ENCODE measurements around the gene MTFMT. TPM values are rescaled to one million over a fixed set of nuclear protein-coding genes. Genes with fewer than 3 reads are reported as not detected.

MTFMT gene
- total and polyA plus RNA-seq, 4 experiments from 2014 or later, result 15.2 to 22.6 (median 19.0) TPM

GRCh38 chr15:65067317-65067644, 37.8 kb upstream of the MTFMT start:
- Mint-ChIP-seq H3K27ac (no peak overlapping the region), H3K9me3 (no peaks in the 10 kb centered on the region), H3K36me3 (no peaks in the 10 kb centered on the region), H3K27me3 (peaks cover 23 to 32% of the 10 kb centered on the region in 2 donors), H3K4me3 (peak overlapping the region in 4 of 8 donors; percentile 48 to 57 (median 53)), H3K4me1 (peaks cover 0 to 10% (median 4%) of the 10 kb centered on the region in 4 donors)
- CTCF ChIA-PET (ENCODE audit: partially characterized antibody), result no interaction called here
- no peaks in the 10 kb centered on the region for H3K9me3 ChIP-seq (ENCODE audit: control insufficient read depth in 1 of 2, low read length in 2 of 2)
- POLR2A ChIA-PET (ENCODE audit: partially characterized antibody), result no interaction called here
- H3K27ac ChIP-seq (ENCODE audit: low read depth, low read length), result no peak overlapping the region
- DNase-seq, result no peak
- intact Hi-C loops (cut with micrococcal nuclease), result no loop called here
- no peaks in the 10 kb centered on the region for H3K36me3 ChIP-seq (ENCODE audit: insufficient read depth, low read length)
- H3K27me3 ChIP-seq (ENCODE audit: insufficient read depth, low read length), result peaks cover 10% of the 10 kb centered on the region
- H3K4me3 ChIP-seq (ENCODE audit: low read length in 2 of 2), result no peak overlapping the region
- no peaks in the 10 kb centered on the region for H3K4me1 ChIP-seq (ENCODE audit: insufficient read depth, low read length)

- H3K4me1 ChIP-seq (ENCODE audit: insufficient read depth, low read length), result no peaks in the 10 kb centered on the region
- H3K4me3 ChIP-seq (ENCODE audit: low read length in 2 of 2), result no peak overlapping the region
- H3K27me3 ChIP-seq (ENCODE audit: insufficient read depth, low read length), result peaks cover 10% of the 10 kb centered on the region
- Mint-ChIP-seq H3K4me1 (peaks cover 0 to 10% (median 4%) of the 10 kb centered on the region in 4 donors), H3K27ac (no peak overlapping the region), H3K27me3 (peaks cover 23 to 34% of the 10 kb centered on the region in 2 donors), H3K4me3 (peak overlapping the region in 4 of 8 donors; percentile 48 to 57 (median 53)), H3K36me3 (no peaks in the 10 kb centered on the region), H3K9me3 (no peaks in the 10 kb centered on the region)
- intact Hi-C loops (cut with micrococcal nuclease), result no loop called here
- no peaks in the 10 kb centered on the region for H3K9me3 ChIP-seq (ENCODE audit: control insufficient read depth in 1 of 2, low read length in 2 of 2)
- ChIA-PET POLR2A (ENCODE audit: partially characterized antibody) (no interaction called here), CTCF (ENCODE audit: partially characterized antibody) (no interaction called here)
- no peaks in the 10 kb centered on the region for H3K36me3 ChIP-seq (ENCODE audit: insufficient read depth, low read length)
- H3K27ac ChIP-seq (ENCODE audit: low read depth, low read length), result no peak overlapping the region
- no peak for DNase-seq
Measured at GRCh38 chr15:65066635-65067316, 37.3 kb upstream of the MTFMT start.

GRCh38 chr15:65066001-65066634, 36.7 kb upstream of the MTFMT start:
- CTCF ChIA-PET (ENCODE audit: partially characterized antibody), result no interaction called here
- no peak overlapping the region for H3K4me3 Mint-ChIP-seq

DNA sequence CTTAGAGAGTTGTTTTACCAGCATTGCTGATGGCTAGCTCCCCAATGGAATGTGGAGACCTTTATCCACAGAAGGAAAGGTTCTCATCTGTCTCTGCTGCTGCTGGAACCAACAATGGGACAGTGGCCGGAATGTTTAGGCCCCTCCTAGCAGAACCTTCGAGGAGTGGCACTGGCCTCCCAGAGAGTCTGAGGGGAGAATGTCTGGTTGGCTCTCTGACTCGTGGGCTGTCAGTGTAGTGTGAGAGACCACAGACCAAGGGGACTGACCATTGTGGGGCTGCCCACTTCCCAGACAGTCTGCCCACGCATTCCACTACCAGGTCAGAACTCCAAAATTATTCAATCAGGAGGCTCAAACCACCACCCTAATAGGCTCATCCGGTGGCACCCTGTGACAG, 33.3 kb upstream of the MTFMT start:
- ChIA-PET POLR2A (ENCODE audit: partially characterized antibody) (no interaction called here), CTCF (ENCODE audit: partially characterized antibody) (interaction anchor here (1.0 to 1.7 kb wide), 2 partner anchors 15 to 37 kb away, joined by 3 read pairs; no protein-coding TSS in a partner anchor)
- H3K4me3 Mint-ChIP-seq, result no peak overlapping the region
- Histone ChIP-seq H3K36me3 (ENCODE audit: insufficient read depth, low read length) (no peaks in the 10 kb centered on the region), H3K4me3 (ENCODE audit: low read length in 2 of 2) (no peak overlapping the region), H3K27ac (ENCODE audit: low read depth, low read length) (no peak overlapping the region), H3K27me3 (ENCODE audit: insufficient read depth, low read length) (peaks cover 13% of the 10 kb centered on the region), H3K9me3 (ENCODE audit: control insufficient read depth in 1 of 2, low read length in 2 of 2) (no peaks in the 10 kb centered on the region), H3K4me1 (ENCODE audit: insufficient read depth, low read length) (no peaks in the 10 kb centered on the region)
- no peaks in the 10 kb centered on the region for H3K36me3 Mint-ChIP-seq
- intact Hi-C loops (cut with micrococcal nuclease), result no loop called here
- H3K9me3 Mint-ChIP-seq, result peaks cover 0 to 6% (median under 1%) of the 10 kb centered on the region in 8 donors
- no peak overlapping the region for H3K27ac Mint-ChIP-seq
- H3K27me3 Mint-ChIP-seq, result peaks cover 21 to 25% of the 10 kb centered on the region in 2 donors
- DNase-seq, result no peak
- H3K4me1 Mint-ChIP-seq, result peaks cover 0 to 5% (median 3%) of the 10 kb centered on the region in 4 donors

More at GRCh38 chr15:65066001-65066634, 36.7 kb upstream of the MTFMT start:
- Histone ChIP-seq H3K27ac (ENCODE audit: low read depth, low read length) (no peak overlapping the region), H3K4me3 (ENCODE audit: low read length in 2 of 2) (no peak overlapping the region), H3K9me3 (ENCODE audit: control insufficient read depth in 1 of 2, low read length in 2 of 2) (no peaks in the 10 kb centered on the region), H3K36me3 (ENCODE audit: insufficient read depth, low read length) (no peaks in the 10 kb centered on the region), H3K27me3 (ENCODE audit: insufficient read depth, low read length) (peaks cover 10% of the 10 kb centered on the region), H3K4me1 (ENCODE audit: insufficient read depth, low read length) (no peaks in the 10 kb centered on the region)
- DNase-seq, result no peak
- H3K36me3 Mint-ChIP-seq, result no peaks in the 10 kb centered on the region
- POLR2A ChIA-PET (ENCODE audit: partially characterized antibody), result no interaction called here
- no peak overlapping the region for H3K27ac Mint-ChIP-seq
- no peaks in the 10 kb centered on the region for H3K9me3 Mint-ChIP-seq
- H3K4me1 Mint-ChIP-seq, result peaks cover 0 to 10% (median 4%) of the 10 kb centered on the region in 4 donors
- intact Hi-C loops (cut with micrococcal nuclease), result no loop called here
- peaks cover 23 to 34% of the 10 kb centered on the region in 2 donors for H3K27me3 Mint-ChIP-seq

GRCh38 chr15:65062061-65062460, 32.6 kb upstream of the MTFMT start:
- Histone ChIP-seq H3K27me3 (ENCODE audit: insufficient read depth, low read length) (peaks cover 13% of the 10 kb centered on the region), H3K27ac (ENCODE audit: low read depth, low read length) (no peak overlapping the region), H3K9me3 (ENCODE audit: control insufficient read depth in 1 of 2, low read length in 2 of 2) (no peaks in the 10 kb centered on the region), H3K4me1 (ENCODE audit: insufficient read depth, low read length) (no peaks in the 10 kb centered on the region), H3K36me3 (ENCODE audit: insufficient read depth, low read length) (no peaks in the 10 kb centered on the region), H3K4me3 (ENCODE audit: low read length in 2 of 2) (no peak overlapping the region)
- Mint-ChIP-seq H3K4me3 (no peak overlapping the region), H3K27me3 (peaks cover 17 to 21% of the 10 kb centered on the region in 2 donors), H3K9me3 (peaks cover 0 to 6% (median under 1%) of the 10 kb centered on the region in 8 donors), H3K4me1 (peaks cover 0 to 1% (median 0%) of the 10 kb centered on the region in 4 donors), H3K27ac (no peak overlapping the region), H3K36me3 (no peaks in the 10 kb centered on the region)
- DNase-seq, result no peak
- ChIA-PET POLR2A (ENCODE audit: partially characterized antibody) (no interaction called here), CTCF (ENCODE audit: partially characterized antibody) (interaction anchor here (1.2 to 1.7 kb wide), 2 partner anchors 16 to 28 kb away, joined by 3 to 4 read pairs; no protein-coding TSS in a partner anchor)
- intact Hi-C loops (cut with micrococcal nuclease), result no loop called here

GRCh38 chr15:65060641-65061397, 31.4 kb upstream of the MTFMT start:
- H3K36me3 Mint-ChIP-seq, result no peaks in the 10 kb centered on the region
- Histone ChIP-seq H3K27ac (ENCODE audit: low read depth, low read length) (no peak overlapping the region), H3K27me3 (ENCODE audit: insufficient read depth, low read length) (peaks cover 13% of the 10 kb centered on the region), H3K4me3 (ENCODE audit: low read length in 2 of 2) (no peak overlapping the region), H3K4me1 (ENCODE audit: insufficient read depth, low read length) (no peaks in the 10 kb centered on the region), H3K36me3 (ENCODE audit: insufficient read depth, low read length) (no peaks in the 10 kb centered on the region), H3K9me3 (ENCODE audit: control insufficient read depth in 1 of 2, low read length in 2 of 2) (no peaks in the 10 kb centered on the region)
- H3K4me1 Mint-ChIP-seq, result no peaks in the 10 kb centered on the region
- H3K27me3 Mint-ChIP-seq, result peaks cover 8 to 15% of the 10 kb centered on the region in 2 donors
- H3K9me3 Mint-ChIP-seq, result peaks cover 0 to 6% (median under 1%) of the 10 kb centered on the region in 8 donors
- no peak overlapping the region for H3K27ac Mint-ChIP-seq
- DNase-seq, result no peak
- no peak overlapping the region for H3K4me3 Mint-ChIP-seq
- intact Hi-C loops (cut with micrococcal nuclease), result no loop called here
- ChIA-PET POLR2A (ENCODE audit: partially characterized antibody) (no interaction called here), CTCF (ENCODE audit: partially characterized antibody) (interaction anchor here (1.2 to 1.7 kb wide), 2 partner anchors 17 to 27 kb away, joined by 3 to 4 read pairs; no protein-coding TSS in a partner anchor)

GRCh38 chr15:65059931-65060596, 30.6 kb upstream of the MTFMT start:
- Histone ChIP-seq H3K9me3 (ENCODE audit: control insufficient read depth in 1 of 2, low read length in 2 of 2) (no peaks in the 10 kb centered on the region), H3K27ac (ENCODE audit: low read depth, low read length) (no peak overlapping the region), H3K27me3 (ENCODE audit: insufficient read depth, low read length) (peaks cover 5% of the 10 kb centered on the region), H3K4me3 (ENCODE audit: low read length in 2 of 2) (no peak overlapping the region), H3K36me3 (ENCODE audit: insufficient read depth, low read length) (no peaks in the 10 kb centered on the region), H3K4me1 (ENCODE audit: insufficient read depth, low read length) (no peaks in the 10 kb centered on the region)
- H3K4me3 Mint-ChIP-seq, result no peak overlapping the region
- DNase-seq, result no peak
- H3K9me3 Mint-ChIP-seq, result peaks cover 0 to 6% (median under 1%) of the 10 kb centered on the region in 8 donors
- H3K36me3 Mint-ChIP-seq, result no peaks in the 10 kb centered on the region
- CTCF ChIA-PET (ENCODE audit: partially characterized antibody), result no interaction called here
- POLR2A ChIA-PET (ENCODE audit: partially characterized antibody), result no interaction called here
- no peak overlapping the region for H3K27ac Mint-ChIP-seq
- peaks cover 2 to 8% of the 10 kb centered on the region in 2 donors for H3K27me3 Mint-ChIP-seq
- H3K4me1 Mint-ChIP-seq, result no peaks in the 10 kb centered on the region
- intact Hi-C loops (cut with micrococcal nuclease), result no loop called here

Data from CD4-positive, alpha-beta memory T cell (primary cell).